ENCODE measurements around the gene TMEM53.

- no peak for TF ChIP-seq POLR2A (IDR thresholded peaks at IDR 0.05; ENCODE audit: low read depth, low read length)
- TF ChIP-seq JUN (IDR thresholded peaks at IDR 0.05; ENCODE audit: borderline replicate concordance, insufficient read depth, insufficient read length, low read depth), result no peak
- no peak for TF ChIP-seq CTCF (IDR thresholded peaks at IDR 0.05; ENCODE audit: extremely low read depth in 1 of 2, insufficient read depth in 1 of 2, low read depth in 1 of 2, low read length in 2 of 2)
- TF ChIP-seq POLR2AphosphoS5 (IDR thresholded peaks at IDR 0.05; ENCODE audit: insufficient read depth, low read depth, low read length), result no peak
- TF ChIP-seq EZH2 (IDR thresholded peaks at IDR 0.05; ENCODE audit: borderline replicate concordance, low read depth, low read length, severe bottlenecking), result no peak
- TF ChIP-seq MAX (IDR thresholded peaks at IDR 0.05; ENCODE audit: insufficient read depth, insufficient read length), result no peak
- TF ChIP-seq GATA2 (IDR thresholded peaks at IDR 0.05; ENCODE audit: insufficient read depth, insufficient read length, low read depth, low read length), result no peak
- TF ChIP-seq FOS (IDR thresholded peaks at IDR 0.05; ENCODE audit: borderline replicate concordance, insufficient read depth, low read length), result no peak
- TF ChIP-seq MYC (IDR thresholded peaks at IDR 0.05; ENCODE audit: low read depth, low read length), result no peak
Measured at GRCh38 chr1:44625348-44625747, 48.9 kb downstream of the TMEM53 start.

Data from endothelial cell of umbilical vein (primary cell).